ENCODE results near the gene RPS6KA6. TPM values are rescaled to one million over a fixed set of nuclear protein-coding genes. Genes with fewer than 3 reads are reported as not detected.

The RPS6KA6 gene
- under 1 TPM; 0.30 to 0.57 TPM for total RNA-seq
- under 1 TPM in 1 of 3 donors, not detected in 2; 0.26 TPM for polyA plus RNA-seq
- 0 to 3.3 (median 1.4) reads per million in 6 experiments for total RNA-seq

GRCh38 chrX:84187533-84188319 is at the start of gene RPS6KA6:
TSS of gene RPS6KA6 (minus strand) at chrX:84188199. CDS start at chrX:84187899, 300 bp downstream.
- ATAC-seq: peak; percentile 33 to 52
- Mint-ChIP-seq H3K36me3 (peaks cover 0 to 12% (median 6%) of the 10 kb centered on the region in 3 donors), H3K4me3 (peak within 1 kb of the TSS; percentile 20 to 72 (median 60)), H3K27me3 (peaks cover 8 to 55% (median 29%) of the 10 kb centered on the region in 5 donors), H3K4me1 (peaks cover 0 to 6% (median 5%) of the 10 kb centered on the region in 4 donors), H3K27ac (peak within 1 kb of the TSS in 6 of 10 donors; percentile 10 to 75 (median 48)), H3K9me3 (peaks cover 0 to 21% (median 10%) of the 10 kb centered on the region in 9 donors)
- DNase-seq: peak in 2 of 10 donors; percentile 1 to 13
- POLR2A ChIA-PET: no interaction called here

GRCh38 chrX:84224741-84225140 is 36.7 kb upstream of the RPS6KA6 start:
- Mint-ChIP-seq H3K4me1 (no peaks in the 10 kb centered on the region), H3K27ac (no peak overlapping the region), H3K9me3 (no peaks in the 10 kb centered on the region), H3K36me3 (no peaks in the 10 kb centered on the region), H3K27me3 (no peaks in the 10 kb centered on the region), H3K4me3 (no peak overlapping the region)
- DNase-seq (no peak), ATAC-seq (no peak)
- POLR2A ChIA-PET: no interaction called here

GRCh38 chrX:84223261-84223660 is 35.3 kb upstream of the RPS6KA6 start:
- ATAC-seq: no peak
- Mint-ChIP-seq H3K27me3 (no peaks in the 10 kb centered on the region), H3K27ac (no peak overlapping the region), H3K36me3 (no peaks in the 10 kb centered on the region), H3K9me3 (no peaks in the 10 kb centered on the region), H3K4me1 (no peaks in the 10 kb centered on the region), H3K4me3 (no peak overlapping the region)
- POLR2A ChIA-PET: no interaction called here
- no peak for DNase-seq

- no peaks in the 10 kb centered on the region for H3K36me3 Mint-ChIP-seq
- POLR2A ChIA-PET: no interaction called here
- H3K27me3 Mint-ChIP-seq: no peaks in the 10 kb centered on the region
- no peaks in the 10 kb centered on the region for H3K9me3 Mint-ChIP-seq
- no peak overlapping the region for H3K4me3 Mint-ChIP-seq
- DNase-seq (no peak), ATAC-seq (no peak)
- no peak overlapping the region for H3K27ac Mint-ChIP-seq
- no peaks in the 10 kb centered on the region for H3K4me1 Mint-ChIP-seq
Observed at GRCh38 chrX:84221181-84221580, 33.2 kb upstream of the RPS6KA6 start.

- Mint-ChIP-seq H3K9me3 (peaks cover 0 to 5% (median 0%) of the 10 kb centered on the region in 9 donors), H3K27ac (no peak overlapping the region), H3K36me3 (peaks cover 0 to 2% (median 0%) of the 10 kb centered on the region in 3 donors), H3K27me3 (no peaks in the 10 kb centered on the region), H3K4me1 (no peaks in the 10 kb centered on the region), H3K4me3 (no peak overlapping the region)
- DNase-seq (no peak), ATAC-seq (no peak)
- POLR2A ChIA-PET: no interaction called here
Observed at GRCh38 chrX:84219551-84219950, 31.6 kb upstream of the RPS6KA6 start.

- Mint-ChIP-seq H3K4me1 (no peaks in the 10 kb centered on the region), H3K9me3 (peaks cover 0 to 7% (median 0%) of the 10 kb centered on the region in 9 donors), H3K27me3 (no peaks in the 10 kb centered on the region), H3K36me3 (peaks cover 0 to 5% (median 0%) of the 10 kb centered on the region in 3 donors), H3K27ac (no peak overlapping the region), H3K4me3 (no peak overlapping the region)
- ATAC-seq (no peak), DNase-seq (no peak)
- POLR2A ChIA-PET: no interaction called here
Observed at GRCh38 chrX:84218726-84219125, 30.7 kb upstream of the RPS6KA6 start.

GRCh38 chrX:84216881-84217280 is 28.9 kb upstream of the RPS6KA6 start:
- H3K4me1 Mint-ChIP-seq: no peaks in the 10 kb centered on the region
- POLR2A ChIA-PET: no interaction called here
- no peaks in the 10 kb centered on the region for H3K27me3 Mint-ChIP-seq
- H3K9me3 Mint-ChIP-seq: peaks cover 0 to 7% (median 1%) of the 10 kb centered on the region in 9 donors
- no peak overlapping the region for H3K4me3 Mint-ChIP-seq
- ATAC-seq (no peak), DNase-seq (no peak)
- peaks cover 0 to 5% (median 0%) of the 10 kb centered on the region in 3 donors for H3K36me3 Mint-ChIP-seq
- no peak overlapping the region for H3K27ac Mint-ChIP-seq

GRCh38 chrX:84216406-84216805 is 28.4 kb upstream of the RPS6KA6 start:
- peaks cover 0 to 5% (median 0%) of the 10 kb centered on the region in 3 donors for H3K36me3 Mint-ChIP-seq
- DNase-seq (no peak), ATAC-seq (no peak)
- no peak overlapping the region for H3K4me3 Mint-ChIP-seq
- POLR2A ChIA-PET: no interaction called here
- no peak overlapping the region for H3K27ac Mint-ChIP-seq
- no peaks in the 10 kb centered on the region for H3K4me1 Mint-ChIP-seq
- peaks cover 0 to 7% (median 1%) of the 10 kb centered on the region in 9 donors for H3K9me3 Mint-ChIP-seq
- H3K27me3 Mint-ChIP-seq: no peaks in the 10 kb centered on the region

GRCh38 chrX:84205276-84205675 is 17.3 kb upstream of the RPS6KA6 start:
- Mint-ChIP-seq H3K36me3 (no peaks in the 10 kb centered on the region), H3K9me3 (peaks cover 0 to 5% (median 0%) of the 10 kb centered on the region in 9 donors), H3K4me1 (no peaks in the 10 kb centered on the region), H3K4me3 (no peak overlapping the region), H3K27ac (no peak overlapping the region), H3K27me3 (no peaks in the 10 kb centered on the region)
- ATAC-seq (no peak), DNase-seq (no peak)
- POLR2A ChIA-PET: no interaction called here

GRCh38 chrX:84199688-84200087 is 11.7 kb upstream of the RPS6KA6 start:
- Mint-ChIP-seq H3K9me3 (peaks cover 0 to 17% (median 3%) of the 10 kb centered on the region in 9 donors), H3K27ac (no peak overlapping the region), H3K4me1 (no peaks in the 10 kb centered on the region), H3K36me3 (peaks cover 0 to 5% (median 0%) of the 10 kb centered on the region in 3 donors), H3K4me3 (no peak overlapping the region), H3K27me3 (no peaks in the 10 kb centered on the region)
- DNase-seq (no peak), ATAC-seq (no peak)
- POLR2A ChIA-PET: no interaction called here

GRCh38 chrX:84197550-84197949 is 9.6 kb upstream of the RPS6KA6 start:
- Mint-ChIP-seq H3K27me3 (no peaks in the 10 kb centered on the region), H3K27ac (no peak overlapping the region), H3K36me3 (peaks cover 0 to 5% (median 0%) of the 10 kb centered on the region in 3 donors), H3K9me3 (peaks cover 0 to 17% (median 3%) of the 10 kb centered on the region in 9 donors), H3K4me3 (no peak overlapping the region), H3K4me1 (no peaks in the 10 kb centered on the region)
- POLR2A ChIA-PET: no interaction called here
- ATAC-seq (no peak), DNase-seq (no peak)

GRCh38 chrX:84192006-84192405 is 4.0 kb upstream of the RPS6KA6 start:
- peaks cover 0 to 15% (median 3%) of the 10 kb centered on the region in 3 donors for H3K36me3 Mint-ChIP-seq
- no peak for DNase-seq
- peaks cover 2 to 18% (median 13%) of the 10 kb centered on the region in 5 donors for H3K27me3 Mint-ChIP-seq
- no peak overlapping the region for H3K4me3 Mint-ChIP-seq
- no peak for ATAC-seq
- H3K4me1 Mint-ChIP-seq: peaks cover 0 to 3% (median 2%) of the 10 kb centered on the region in 4 donors
- POLR2A ChIA-PET: no interaction called here
- H3K9me3 Mint-ChIP-seq: peaks cover 0 to 18% (median 9%) of the 10 kb centered on the region in 9 donors
- H3K27ac Mint-ChIP-seq: no peak overlapping the region

- POLR2A ChIA-PET: no interaction called here
- Mint-ChIP-seq H3K36me3 (peaks cover 0 to 12% (median 3%) of the 10 kb centered on the region in 3 donors), H3K4me3 (peak overlapping the region in 3 of 10 donors; percentile 43 to 60 (median 47)), H3K27me3 (peaks cover 8 to 41% (median 22%) of the 10 kb centered on the region in 5 donors), H3K4me1 (peaks cover 0 to 6% (median 5%) of the 10 kb centered on the region in 4 donors), H3K27ac (peak overlapping the region in 2 of 10 donors; percentile 10 to 55), H3K9me3 (peaks cover 0 to 21% (median 10%) of the 10 kb centered on the region in 9 donors)
- ATAC-seq (no peak), DNase-seq (no peak)
Observed at GRCh38 chrX:84189125-84189524, 1.1 kb upstream of the RPS6KA6 start.
